GM21423 (cell line): ENCODE results near the gene NLRC3.
"Not testable (repeated sequence)": the region's sequence is repeated elsewhere in the genome, so short reads cannot be mapped to it uniquely, and the experiment has no call there.

Experiments
- ATAC-seq: cut with Tn5 transposase; IDR thresholded peaks from one replicate; pipeline ENCODE4 v1.9.1; 2021; ENCODE audit warnings: mild to moderate bottlenecking, moderate library complexity; ENCODE audit not compliant: unreplicated experiment

The NLRC3 gene

GRCh38 chr16:3550851-3551847 lies 26.1 kb downstream of the NLRC3 start:
- ATAC-seq: no peak

GRCh38 chr16:3549906-3550305 lies 27.3 kb downstream of the NLRC3 start:
- ATAC-seq: no peak

GRCh38 chr16:3548859-3549258 lies 28.3 kb downstream of the NLRC3 start:
- ATAC-seq: no peak

- ATAC-seq: no peak
These were observed 28.8 kb downstream of the NLRC3 start for GRCh38 chr16:3548445-3548844.

GRCh38 chr16:3546986-3547682 lies 30.1 kb downstream of the NLRC3 start:
- no peak for ATAC-seq

- no peak for ATAC-seq
These were observed 34.4 kb downstream of the NLRC3 start for GRCh38 chr16:3542601-3543373.

- ATAC-seq: no peak
These were observed 35.6 kb downstream of the NLRC3 start for GRCh38 chr16:3541527-3542155.

GRCh38 chr16:3538222-3538621 lies 39.0 kb downstream of the NLRC3 start:
- ATAC-seq: no peak

GRCh38 chr16:3536851-3537250 lies 40.4 kb downstream of the NLRC3 start:
- no peak for ATAC-seq

- ATAC-seq: no peak
These were observed 40.9 kb downstream of the NLRC3 start for GRCh38 chr16:3536271-3536731.

- no peak for ATAC-seq
These were observed 43.1 kb downstream of the NLRC3 start for GRCh38 chr16:3534126-3534525.

- ATAC-seq: no peak
These were observed 44.5 kb downstream of the NLRC3 start for GRCh38 chr16:3532741-3533140.

GRCh38 chr16:3530371-3530914 lies 46.8 kb downstream of the NLRC3 start:
- ATAC-seq: no peak

GRCh38 chr16:3529175-3529574 lies 48.0 kb downstream of the NLRC3 start:
- no peak for ATAC-seq

- ATAC-seq: no peak
These were observed 48.8 kb downstream of the NLRC3 start for GRCh38 chr16:3528406-3528805.

- ATAC-seq: not testable (repeated sequence)
These were observed 49.9 kb downstream of the NLRC3 start for GRCh38 chr16:3527216-3527829.

- no peak for ATAC-seq
These were observed 51.3 kb downstream of the NLRC3 start for GRCh38 chr16:3525951-3526350.

- no peak for ATAC-seq
These were observed 53.9 kb downstream of the NLRC3 start for GRCh38 chr16:3523281-3523680.

GRCh38 chr16:3520841-3521240 lies 56.4 kb downstream of the NLRC3 start:
- no peak for ATAC-seq

- ATAC-seq: no peak
These were observed 56.8 kb downstream of the NLRC3 start for GRCh38 chr16:3520413-3520812.
